GM10266 (cell line): ENCODE results near the gene MMP10.

Experiments used
- DNase-seq: peaks from one replicate; pipeline ENCODE4 v3.0.0; 2012; ENCODE audit errors: extremely low spot score
- TF ChIP-seq, protein P1 (sequence below): IDR thresholded peaks from 2 replicates; pipeline ENCODE4 v1.5.1; 2012; ENCODE audit warnings: mild to moderate bottlenecking, low read depth; ENCODE audit not compliant: control insufficient read depth, insufficient read depth; ENCODE audit errors: missing control alignments

MMP10 gene

DNA sequence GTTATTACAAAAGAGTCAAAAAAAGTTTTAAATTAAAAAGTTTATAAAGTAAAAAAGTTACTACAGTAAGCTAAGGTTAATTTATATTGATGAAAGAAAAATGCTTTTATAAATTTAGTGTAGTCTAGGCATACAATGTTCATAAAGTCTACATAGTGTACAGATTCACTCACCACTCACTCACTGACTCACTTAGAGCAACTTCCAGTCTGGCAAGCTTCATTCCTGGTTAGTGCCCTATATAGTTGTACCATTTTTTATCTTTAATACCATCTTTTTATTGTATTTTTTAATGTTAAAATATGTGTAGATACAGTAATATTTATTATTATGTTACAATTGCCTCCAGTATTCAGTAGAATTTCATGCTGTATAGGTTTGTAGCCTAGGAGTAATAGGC is 2.6 kb upstream of the MMP10 start:
- DNase-seq: no peak
- TF ChIP-seq, protein P1, sequence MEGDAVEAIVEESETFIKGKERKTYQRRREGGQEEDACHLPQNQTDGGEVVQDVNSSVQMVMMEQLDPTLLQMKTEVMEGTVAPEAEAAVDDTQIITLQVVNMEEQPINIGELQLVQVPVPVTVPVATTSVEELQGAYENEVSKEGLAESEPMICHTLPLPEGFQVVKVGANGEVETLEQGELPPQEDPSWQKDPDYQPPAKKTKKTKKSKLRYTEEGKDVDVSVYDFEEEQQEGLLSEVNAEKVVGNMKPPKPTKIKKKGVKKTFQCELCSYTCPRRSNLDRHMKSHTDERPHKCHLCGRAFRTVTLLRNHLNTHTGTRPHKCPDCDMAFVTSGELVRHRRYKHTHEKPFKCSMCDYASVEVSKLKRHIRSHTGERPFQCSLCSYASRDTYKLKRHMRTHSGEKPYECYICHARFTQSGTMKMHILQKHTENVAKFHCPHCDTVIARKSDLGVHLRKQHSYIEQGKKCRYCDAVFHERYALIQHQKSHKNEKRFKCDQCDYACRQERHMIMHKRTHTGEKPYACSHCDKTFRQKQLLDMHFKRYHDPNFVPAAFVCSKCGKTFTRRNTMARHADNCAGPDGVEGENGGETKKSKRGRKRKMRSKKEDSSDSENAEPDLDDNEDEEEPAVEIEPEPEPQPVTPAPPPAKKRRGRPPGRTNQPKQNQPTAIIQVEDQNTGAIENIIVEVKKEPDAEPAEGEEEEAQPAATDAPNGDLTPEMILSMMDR: no peak

DNA sequence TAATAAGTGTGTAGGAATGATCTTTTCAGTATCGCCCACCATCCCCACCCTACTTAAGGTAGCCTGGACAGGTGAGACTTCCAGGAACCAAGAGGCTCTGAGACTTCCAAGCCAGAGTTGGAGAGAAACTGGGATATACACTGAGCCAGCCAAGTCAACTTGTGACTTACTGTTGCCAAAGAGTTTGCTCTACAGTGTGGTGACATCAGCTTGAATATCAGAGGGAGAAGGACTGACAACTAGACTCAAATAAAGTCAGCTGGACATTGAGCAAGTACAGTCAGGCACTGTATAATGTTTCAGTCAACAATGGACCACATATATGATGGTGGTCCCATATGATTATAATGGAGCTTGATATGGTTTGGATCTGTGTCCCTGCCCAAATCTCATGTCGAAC is 1.2 kb upstream of the MMP10 start:
- TF ChIP-seq, protein P1: no peak
- DNase-seq: no peak

DNA sequence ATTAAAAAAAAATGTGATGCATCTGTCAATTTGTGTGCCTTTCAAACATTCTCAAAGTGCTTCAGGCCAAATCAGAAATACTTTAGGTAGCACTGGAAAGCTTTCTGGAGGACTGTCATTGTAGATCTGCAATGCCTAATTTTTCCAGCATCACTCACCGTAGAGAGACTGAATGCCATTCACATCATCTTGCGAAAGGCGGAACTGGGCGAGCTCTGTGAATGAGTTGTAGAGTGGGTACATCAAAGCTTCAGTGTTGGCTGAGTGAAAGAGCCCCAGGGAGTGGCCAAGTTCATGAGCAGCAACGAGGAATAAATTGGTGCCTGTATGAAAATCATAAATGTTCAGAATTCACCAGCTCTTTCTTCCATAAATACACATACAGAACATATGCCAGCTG is 4.0 kb downstream of the MMP10 start:
- DNase-seq: no peak

DNA sequence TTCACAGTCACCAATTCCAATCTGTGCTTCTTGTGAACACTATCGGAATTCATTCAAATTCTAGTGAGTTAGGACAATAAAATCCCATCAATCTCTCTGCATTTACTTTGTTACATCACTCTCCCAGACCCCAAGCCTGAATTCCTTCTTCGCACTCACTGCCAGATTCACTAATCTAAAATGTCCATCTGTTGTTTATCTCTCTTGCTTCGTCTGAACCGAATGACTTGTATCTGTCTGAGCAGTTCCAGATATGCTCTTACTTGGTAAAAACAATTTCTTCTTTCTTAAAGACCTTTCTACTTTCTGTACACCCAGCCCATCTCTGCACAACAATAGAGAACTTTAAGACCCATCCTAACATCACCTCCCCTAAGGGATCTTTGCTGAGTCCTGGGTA is 7.0 kb downstream of the MMP10 start:
- DNase-seq: no peak
- TF ChIP-seq, protein P1: no peak

More for the DNA sequence above, 4.0 kb downstream of the MMP10 start:
- TF ChIP-seq, protein P1: no peak

DNA sequence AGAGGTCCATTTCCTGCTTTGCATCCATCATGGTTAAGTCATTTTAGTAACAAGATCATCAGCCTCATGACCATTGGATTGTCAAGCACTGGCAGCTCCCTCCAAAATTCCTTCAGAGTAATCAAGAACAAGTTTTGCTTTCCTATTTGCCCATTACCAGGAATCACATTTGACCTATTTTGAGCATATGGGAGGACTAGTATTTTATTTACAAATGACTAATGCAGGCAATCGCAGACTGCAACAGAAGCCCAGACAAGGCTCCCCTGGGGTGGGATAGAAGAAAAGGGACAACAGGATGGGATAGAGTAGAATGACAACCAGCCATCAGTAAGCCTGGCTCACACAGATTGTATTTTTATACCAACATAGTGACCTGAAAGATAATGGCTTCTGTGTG is 9.1 kb downstream of the MMP10 start:
- TF ChIP-seq, protein P1: no peak
- DNase-seq: no peak

DNA sequence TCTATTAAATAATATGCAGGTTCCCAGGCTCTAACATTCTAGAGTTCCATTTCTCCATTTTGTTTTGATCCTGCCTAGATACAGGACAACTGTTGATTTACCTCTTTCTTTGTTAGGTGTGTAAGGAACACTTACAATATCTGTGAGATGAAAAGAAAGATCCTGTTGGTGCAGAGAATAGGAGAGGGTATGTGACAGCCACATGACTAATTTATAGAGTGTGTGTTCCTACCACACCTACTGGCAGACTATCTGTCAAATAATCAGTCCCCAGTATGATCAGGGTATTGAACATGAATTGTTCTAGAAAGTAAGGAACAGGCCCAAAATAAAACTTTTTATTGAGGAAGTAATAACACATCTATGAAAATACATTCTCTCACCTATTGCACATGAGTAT is 10.2 kb downstream of the MMP10 start:
- TF ChIP-seq, protein P1: no peak
- DNase-seq: no peak

DNA sequence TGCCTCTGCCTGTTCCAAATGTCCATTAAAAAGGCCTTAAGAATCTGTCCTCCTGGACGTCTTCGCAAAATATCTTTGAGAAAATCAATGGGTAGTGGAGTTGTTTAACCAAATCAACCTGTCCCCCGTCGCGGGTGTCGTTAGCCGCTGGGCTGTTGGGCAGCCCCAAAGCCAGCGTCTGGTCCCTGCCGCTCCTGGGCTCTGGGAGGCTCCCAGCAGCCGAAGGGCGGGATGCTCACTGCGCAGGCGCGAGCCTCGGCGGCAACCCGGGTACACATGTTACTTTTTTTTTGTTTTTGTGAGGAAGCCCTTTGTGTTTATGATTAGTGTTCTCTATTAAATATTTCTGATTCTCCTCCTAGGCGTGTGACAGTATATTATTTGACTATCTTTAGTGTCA is 12.6 kb downstream of the MMP10 start:
- DNase-seq: no peak
- TF ChIP-seq, protein P1: no peak
